Activated CD8-positive, alpha-beta memory T cell treated with anti-CD3 and anti-CD28 coated beads, Interleukin-2, amount 50 U/mL, for 1 hour (primary cell): ENCODE data around the gene IZUMO2.
"Not testable (repeated sequence)": the region's sequence is repeated elsewhere in the genome, so short reads cannot be mapped to it uniquely, and the experiment has no call there.

Experiments
- DNase-seq: peaks from one replicate; pipeline ENCODE4 v3.0.0-alpha.2; 2020; ENCODE audit errors: extremely low read depth

Gene IZUMO2

DNA sequence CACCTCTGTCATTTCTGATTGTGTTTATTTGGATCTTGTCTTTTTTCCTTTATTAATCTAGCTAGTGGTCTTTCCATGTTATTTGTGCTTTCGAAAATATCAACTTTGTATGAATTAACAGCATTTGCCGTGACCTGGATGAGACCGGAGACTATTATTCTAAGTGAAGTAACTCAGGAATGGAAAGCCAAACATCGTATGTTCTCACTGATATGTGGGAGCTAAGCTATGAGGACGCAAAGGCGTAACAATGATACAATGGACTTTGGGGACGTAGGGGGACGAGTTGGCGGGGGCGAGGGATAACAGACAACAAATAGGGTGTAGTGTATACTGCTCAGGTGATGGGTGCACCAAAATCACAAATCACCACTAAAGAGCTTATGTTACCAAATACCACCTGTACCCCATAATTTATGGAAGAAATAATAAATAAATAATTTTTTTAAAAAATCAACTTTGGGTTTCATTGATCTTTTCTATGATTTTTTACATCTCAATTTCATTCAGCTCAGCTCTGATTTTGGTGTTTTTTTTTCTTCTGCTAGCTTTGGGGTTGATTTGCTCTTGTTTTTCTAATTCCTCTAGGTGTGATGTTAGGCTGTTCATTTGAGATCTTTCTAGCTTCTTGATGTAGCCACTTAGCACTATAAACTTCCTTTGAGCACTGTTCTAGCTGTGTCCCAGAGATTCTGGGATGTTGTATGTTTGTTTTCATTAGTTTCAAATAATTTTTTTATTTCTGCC, 27.1 kb downstream of the IZUMO2 start:
- not testable (repeated sequence) for DNase-seq

DNA sequence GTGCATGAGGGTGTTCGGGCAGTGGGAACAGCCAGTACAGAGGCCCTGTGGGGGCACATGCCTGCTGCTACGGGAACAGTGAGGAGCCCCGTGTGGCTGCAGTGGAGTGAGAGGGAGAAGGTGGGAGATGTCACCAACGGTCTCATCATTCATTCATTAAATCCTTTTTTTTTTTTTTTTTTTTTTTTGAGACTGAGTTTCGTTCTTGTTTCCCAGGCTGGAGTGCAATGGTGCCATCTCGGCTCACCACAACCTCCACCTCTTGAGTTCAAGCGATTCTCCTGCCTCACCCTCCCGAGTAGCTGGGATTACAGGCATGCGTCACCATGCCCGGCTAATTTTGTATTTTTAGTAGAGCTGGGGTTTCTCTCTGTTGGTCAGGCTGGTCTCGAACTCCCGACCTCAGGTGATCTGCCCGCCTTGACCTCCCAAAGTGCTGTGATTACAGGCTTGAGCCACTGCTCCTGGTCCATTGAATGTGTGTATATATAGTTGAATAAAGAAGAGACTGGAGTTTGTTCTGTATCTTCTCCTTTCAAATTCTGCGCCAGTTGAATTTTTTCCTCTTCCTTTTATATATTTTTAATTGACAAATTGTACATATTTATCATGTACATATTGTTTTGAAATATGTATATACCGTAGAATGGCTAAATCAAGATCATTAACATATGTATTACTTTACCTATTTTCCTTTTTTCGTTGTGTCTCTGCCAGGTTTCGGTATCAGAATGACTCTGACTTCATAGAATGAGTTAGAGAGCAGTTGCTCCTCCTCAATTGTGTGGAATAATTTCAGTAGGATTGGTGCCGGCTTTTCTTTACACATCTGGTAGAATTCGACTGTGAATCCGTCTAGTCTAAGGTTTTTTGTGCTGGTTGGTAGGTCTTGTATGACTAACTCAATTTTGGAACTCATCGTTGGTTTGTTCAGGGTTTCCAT, 28.0 kb downstream of the IZUMO2 start:
- not testable (repeated sequence) for DNase-seq

DNA sequence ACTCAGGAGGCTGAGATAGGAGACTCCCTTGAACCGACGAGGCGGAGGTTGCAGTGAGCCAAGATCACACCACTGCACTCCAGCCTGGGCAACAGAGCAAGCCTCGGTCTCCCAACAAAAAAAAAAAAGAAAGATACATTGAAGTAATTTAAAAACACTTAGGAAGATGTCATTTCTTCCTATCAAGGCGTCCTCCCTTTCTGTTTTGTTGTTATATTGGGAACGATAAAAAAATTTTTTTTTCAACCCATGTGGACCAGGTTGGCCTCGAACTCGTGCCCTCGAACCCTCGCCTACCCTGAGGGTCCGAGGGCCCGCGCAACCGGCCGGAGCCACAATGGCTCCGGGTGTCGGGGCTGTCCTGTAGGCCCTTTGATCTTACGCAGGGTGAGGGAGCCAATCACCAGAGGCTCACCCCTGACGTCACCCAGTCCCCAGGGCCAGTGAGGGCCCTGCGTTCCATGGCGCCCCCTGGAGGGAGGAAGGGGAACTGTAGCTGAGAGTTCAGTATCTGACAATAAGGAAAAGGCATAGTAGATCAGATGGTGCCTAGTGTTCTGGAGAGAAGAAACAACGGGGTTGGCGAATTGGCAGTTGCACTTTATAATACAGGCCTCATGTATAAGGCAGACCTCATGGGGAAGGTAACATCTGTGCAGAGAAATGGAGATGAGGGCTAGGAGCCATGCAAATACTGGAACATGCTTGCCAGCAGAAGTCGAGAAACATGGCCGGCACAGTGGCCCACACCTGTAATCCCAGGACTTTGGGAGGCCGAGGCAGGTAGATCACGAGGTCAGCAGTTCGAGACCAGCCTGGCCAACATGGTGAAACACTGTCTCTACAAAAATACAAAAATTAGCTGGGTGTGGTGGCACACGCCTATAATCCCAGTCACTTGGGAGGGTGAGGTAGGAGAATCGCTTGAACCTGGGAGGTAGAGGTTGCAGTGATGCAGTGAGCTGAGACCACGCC, 29.3 kb downstream of the IZUMO2 start:
- DNase-seq, result not testable (repeated sequence)

DNA sequence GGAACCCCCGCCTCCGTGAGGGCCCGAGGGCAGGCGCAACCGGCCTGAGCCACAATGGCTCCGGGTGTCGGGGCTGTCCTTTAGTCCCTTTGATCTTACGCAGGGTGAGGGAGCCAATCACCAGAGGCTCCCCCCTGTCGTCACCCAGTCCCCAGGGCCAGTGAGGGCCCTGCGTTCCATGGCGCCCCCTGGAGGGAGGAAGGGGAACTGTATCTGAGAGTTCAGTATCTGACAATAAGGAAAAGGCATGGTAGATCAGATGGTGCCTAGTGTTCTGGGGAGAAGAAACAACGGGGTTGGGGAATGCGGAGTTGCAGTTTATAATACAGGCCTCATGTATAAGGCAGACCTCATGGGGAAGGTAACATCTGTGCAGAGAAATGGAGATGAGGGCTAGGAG, 59.1 kb downstream of the IZUMO2 start:
- not testable (repeated sequence) for DNase-seq

DNA sequence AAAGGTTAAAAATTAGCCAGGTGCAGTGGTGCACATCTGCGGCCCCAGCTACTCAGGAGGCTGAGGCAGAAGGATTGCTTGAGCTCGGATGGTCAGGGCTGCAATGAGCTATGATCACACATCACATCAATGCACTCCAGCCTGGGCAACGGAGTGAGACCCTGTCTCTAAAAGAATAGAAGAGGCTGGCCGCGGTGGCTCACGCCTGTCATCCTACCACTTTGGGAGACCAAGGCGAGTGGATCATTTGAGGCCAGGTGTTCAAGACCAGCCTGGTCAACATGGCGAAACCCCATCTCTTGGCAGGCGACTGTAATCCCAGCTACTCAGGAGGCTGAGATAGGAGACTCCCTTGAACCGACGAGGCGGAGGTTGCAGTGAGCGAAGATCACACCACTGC, 59.7 kb downstream of the IZUMO2 start:
- DNase-seq, result not testable (repeated sequence)
